GM19372 (cell line): ENCODE data around the gene POU4F2.
"Not testable (repeated sequence)": the region's sequence is repeated elsewhere in the genome, so short reads cannot be mapped to it uniquely, and the experiment has no call there.

ENCODE experiments used
- ATAC-seq: cut with Tn5 transposase; IDR thresholded peaks from one replicate; pipeline ENCODE4 v1.9.1; 2021; ENCODE audit warnings: mild to moderate bottlenecking, low read depth, moderate library complexity; ENCODE audit not compliant: unreplicated experiment

The POU4F2 gene

DNA sequence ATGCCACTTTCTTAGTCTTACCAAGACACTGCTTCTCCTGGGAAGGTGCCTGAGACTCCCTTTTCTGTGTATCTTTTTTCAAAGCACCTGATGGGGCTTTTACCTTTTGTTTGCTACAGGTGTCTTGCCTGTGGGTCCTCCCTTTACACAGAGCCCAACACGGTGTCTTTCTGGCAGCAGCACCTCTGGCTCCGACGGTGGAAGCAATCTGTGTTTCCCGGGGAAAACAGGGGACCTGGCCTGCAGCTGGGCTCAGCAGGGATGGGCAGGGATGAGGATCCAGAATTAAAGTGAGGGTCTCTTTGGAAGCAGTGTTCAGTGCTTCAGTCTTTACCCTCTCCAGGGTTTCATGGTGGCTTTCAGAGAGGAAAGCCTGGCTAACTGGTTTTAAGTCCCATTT, 11.3 kb downstream of the POU4F2 start:
- ATAC-seq: no peak

GRCh38 chr4:146654687-146655520, 16.2 kb downstream of the POU4F2 start:
- no peak for ATAC-seq

- no peak for ATAC-seq
Observed at GRCh38 chr4:146655521-146655856, 16.8 kb downstream of the POU4F2 start.

DNA sequence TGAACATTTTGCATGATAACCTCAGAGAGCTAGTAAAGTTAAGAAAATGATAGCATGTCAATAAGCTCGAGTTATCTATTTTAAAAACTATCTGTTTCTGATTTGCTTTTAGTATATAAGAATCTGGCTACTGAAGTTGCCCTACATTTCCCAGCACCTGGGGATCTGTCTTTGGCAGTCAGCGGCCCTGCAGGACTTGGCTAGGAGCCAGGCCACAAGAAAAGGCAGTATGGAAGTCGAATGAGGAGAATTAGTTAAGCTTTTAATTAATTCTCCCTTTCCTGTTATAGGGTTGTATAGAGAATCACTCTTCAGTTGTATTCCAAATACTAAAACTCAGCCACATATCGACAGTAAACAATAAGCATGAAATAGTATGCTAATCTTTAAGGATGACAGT, 22.7 kb downstream of the POU4F2 start:
- ATAC-seq: no peak

GRCh38 chr4:146663968-146664311, 25.2 kb downstream of the POU4F2 start:
- ATAC-seq: not testable (repeated sequence)

- no peak for ATAC-seq
Observed at GRCh38 chr4:146674829-146675570, 36.3 kb downstream of the POU4F2 start.
